Fibroblast of mammary gland (primary cell): Measurements from ENCODE around the gene ZNF598.

Source experiments
- DNase-seq: peaks from one replicate; pipeline ENCODE4 v3.0.0-alpha.2; 2010; ENCODE audit warnings: low read depth
- H3K4me3 ChIP-seq: 2 replicates; pipeline ENCODE4 v1.5.1; 2011; ENCODE audit warnings: low read depth, mild to moderate bottlenecking, low read length, moderate library complexity; ENCODE audit not compliant: control insufficient read depth
- CTCF ChIP-seq: conservative IDR thresholded peaks from 2 replicates; pipeline ENCODE4 v1.5.1; 2011; ENCODE audit warnings: low read depth, low read length, inconsistent platforms; ENCODE audit not compliant: control insufficient read depth, insufficient read depth

Gene ZNF598

GRCh38 chr16:2009791-2010510, at the start of gene ZNF598:
ZNF598 (minus strand) TSS chr16:2009821.
- peak; percentile 77 for DNase-seq
- TF ChIP-seq CTCF, result no peak
- peak within 1 kb of the TSS; percentile 81 for H3K4me3 ChIP-seq

- H3K4me3 ChIP-seq, result no peak overlapping the region
- TF ChIP-seq CTCF, result no peak
- DNase-seq, result no peak
These were observed 49.3 kb upstream of the ZNF598 start for GRCh38 chr16:2058872-2059271.

GRCh38 chr16:2058420-2058819, 48.8 kb upstream of the ZNF598 start:
- DNase-seq, result no peak
- TF ChIP-seq CTCF, result no peak

GRCh38 chr16:2057438-2057837, 47.8 kb upstream of the ZNF598 start:
- TF ChIP-seq CTCF, result no peak
- H3K4me3 ChIP-seq, result no peak overlapping the region
- no peak for DNase-seq

More at GRCh38 chr16:2058420-2058819, 48.8 kb upstream of the ZNF598 start:
- H3K4me3 ChIP-seq, result no peak overlapping the region

GRCh38 chr16:2056681-2057407, 47.2 kb upstream of the ZNF598 start:
- no peak for DNase-seq
- peak; percentile 14 for TF ChIP-seq CTCF
- no peak overlapping the region for H3K4me3 ChIP-seq

- TF ChIP-seq CTCF, result peak; percentile 6
- peak; percentile 35 for DNase-seq
- no peak overlapping the region for H3K4me3 ChIP-seq
These were observed 46.5 kb upstream of the ZNF598 start for GRCh38 chr16:2056077-2056476.
